Stimulated activated CD8-positive, alpha-beta memory T cell treated with anti-CD3 and anti-CD28 coated beads, Interleukin-7, amount 100 ng/mL, for 4 hours (primary cell): ENCODE results near the gene CENPC.
"Not testable (repeated sequence)": the region's sequence is repeated elsewhere in the genome, so short reads cannot be mapped to it uniquely, and the experiment has no call there.

Source experiments
- DNase-seq, 2 donors: peaks; one replicate each; pipeline ENCODE4 v3.0.0-alpha.2; 2020; ENCODE audit warnings: low read depth in 2 of 2

CENPC gene

GRCh38 chr4:67550451-67550850, 5.1 kb upstream of the CENPC start:
- no peak for DNase-seq

- DNase-seq: no peak
Observed at GRCh38 chr4:67549123-67549522, 3.8 kb upstream of the CENPC start.

GRCh38 chr4:67546971-67547370, 1.7 kb upstream of the CENPC start:
- DNase-seq: no peak

GRCh38 chr4:67546004-67546356, 677 bp upstream of the CENPC start:
- DNase-seq: no peak

GRCh38 chr4:67542076-67542475, 3.2 kb downstream of the CENPC start:
- no peak for DNase-seq

GRCh38 chr4:67539830-67540229, 5.5 kb downstream of the CENPC start:
- DNase-seq: no peak

- no peak for DNase-seq
Observed at GRCh38 chr4:67535280-67535840, 9.9 kb downstream of the CENPC start.

GRCh38 chr4:67533112-67533511, 12.2 kb downstream of the CENPC start:
- DNase-seq: no peak

- not testable (repeated sequence) for DNase-seq
Observed at GRCh38 chr4:67532397-67532796, 12.9 kb downstream of the CENPC start.

- DNase-seq: no peak
Observed at GRCh38 chr4:67531379-67531962, 13.8 kb downstream of the CENPC start.

GRCh38 chr4:67524140-67524539, 21.2 kb downstream of the CENPC start:
- not testable (repeated sequence) for DNase-seq

- DNase-seq: no peak
Observed at GRCh38 chr4:67522851-67523671, 22.2 kb downstream of the CENPC start.

GRCh38 chr4:67522230-67522629, 23.1 kb downstream of the CENPC start:
- no peak for DNase-seq

- DNase-seq: no peak
Observed at GRCh38 chr4:67521506-67521905, 23.8 kb downstream of the CENPC start.

GRCh38 chr4:67520141-67520540, 25.2 kb downstream of the CENPC start:
- no peak for DNase-seq

- no peak for DNase-seq
Observed at GRCh38 chr4:67512501-67512900, 32.8 kb downstream of the CENPC start.

GRCh38 chr4:67500373-67500772, 44.9 kb downstream of the CENPC start:
- DNase-seq: no peak

- no peak for DNase-seq
Observed at GRCh38 chr4:67499799-67500198, 45.5 kb downstream of the CENPC start.

GRCh38 chr4:67483868-67484602, 61.3 kb downstream of the CENPC start:
- DNase-seq: no peak

- no peak for DNase-seq
Observed at GRCh38 chr4:67480810-67481209, 64.5 kb downstream of the CENPC start.

GRCh38 chr4:67475155-67475554, 70.1 kb downstream of the CENPC start:
- no peak for DNase-seq

- no peak for DNase-seq
Observed at GRCh38 chr4:67470871-67471270, 74.4 kb downstream of the CENPC start.

- DNase-seq: no peak
Observed at GRCh38 chr4:67468830-67469229, 76.5 kb downstream of the CENPC start.
